Non-pigmented ciliary epithelial cell (primary cell): ENCODE measurements around the gene GAS2L3.

ENCODE experiments used
- DNase-seq: peaks from one replicate; pipeline ENCODE4 v3.0.0-alpha.2; 2010; ENCODE audit warnings: low read depth

The GAS2L3 gene

GRCh38 chr12:100661300-100661951, 87.9 kb downstream of the GAS2L3 start:
- peak; percentile 61 for DNase-seq

GRCh38 chr12:100666588-100666987, 93.1 kb downstream of the GAS2L3 start:
- DNase-seq, result no peak

- DNase-seq, result no peak
These were observed 95.6 kb downstream of the GAS2L3 start for GRCh38 chr12:100668945-100669536.

GRCh38 chr12:100669922-100670321, 96.4 kb downstream of the GAS2L3 start:
- DNase-seq, result no peak

GRCh38 chr12:100671396-100672074, 98.1 kb downstream of the GAS2L3 start:
- DNase-seq, result no peak

GRCh38 chr12:100672075-100672592, 98.7 kb downstream of the GAS2L3 start:
- no peak for DNase-seq

- DNase-seq, result no peak
These were observed 100.8 kb downstream of the GAS2L3 start for GRCh38 chr12:100674036-100674888.
